Fibroblast of lung (primary cell): ENCODE results near the gene APBB2. TPM values are rescaled to one million over a fixed set of nuclear protein-coding genes. Genes with fewer than 3 reads are reported as not detected.

Experiments used
- DNase-seq, 2 donors: peaks; one replicate each; pipeline versions ENCODE4 v3.0.0 to v3.0.0-alpha.2; 2010; ENCODE audit warnings: low read depth in 2 of 2
- H2AFZ ChIP-seq: 2 replicates; pipeline ENCODE4 v1.5.1; 2012; ENCODE audit warnings: low read length, control low read depth, inconsistent platforms
- H3K27ac ChIP-seq: 2 replicates; pipeline ENCODE4 v1.5.1; 2011; ENCODE audit warnings: low read length, control low read depth; ENCODE audit not compliant: insufficient read depth
- H3K27me3 ChIP-seq: 2 replicates; pipeline ENCODE4 v1.5.1; 2011; ENCODE audit warnings: mild to moderate bottlenecking, low read length; ENCODE audit not compliant: control insufficient read depth, insufficient read depth
- H3K36me3 ChIP-seq: 2 replicates; pipeline ENCODE4 v1.5.1; 2011; ENCODE audit warnings: low read length; ENCODE audit not compliant: control insufficient read depth, insufficient read depth
- H3K4me1 ChIP-seq: 2 replicates; pipeline ENCODE4 v1.5.1; 2011; ENCODE audit warnings: low read length; ENCODE audit not compliant: control insufficient read depth, insufficient read depth; ENCODE audit errors: extremely low read depth
- H3K4me2 ChIP-seq: 2 replicates; pipeline ENCODE4 v1.5.1; 2011; ENCODE audit warnings: low read length, control low read depth; ENCODE audit not compliant: insufficient read depth; ENCODE audit errors: extremely low read depth
- H3K4me3 ChIP-seq, 4 experiments: fragments of 200-600 bp in 1 of 4; sonication (generic) in 1 of 4; replicated peaks in 1 of 4; 2 replicates each; pipeline ENCODE4 v1.5.1; 2011 to 2016; ENCODE audit warnings: low read length in 4 of 4, low read depth in 3 of 4, mild to moderate bottlenecking in 3 of 4, control low read depth in 2 of 4, inconsistent platforms in 1 of 4, mixed read lengths in 1 of 4; ENCODE audit not compliant: insufficient read depth in 1 of 4; ENCODE audit errors: control extremely low read depth in 1 of 4
- H3K79me2 ChIP-seq: 2 replicates; pipeline ENCODE4 v1.5.1; 2012; ENCODE audit warnings: mild to moderate bottlenecking, low read length, inconsistent platforms; ENCODE audit not compliant: control insufficient read depth, insufficient read depth
- H3K9ac ChIP-seq: 2 replicates; pipeline ENCODE4 v1.5.1; 2011; ENCODE audit warnings: mild to moderate bottlenecking, low read length, control low read depth; ENCODE audit not compliant: insufficient read depth
- H3K9me3 ChIP-seq: 2 replicates; pipeline ENCODE4 v1.5.1; 2012; ENCODE audit warnings: low read depth, low read length; ENCODE audit not compliant: control insufficient read depth, insufficient read depth
- H4K20me1 ChIP-seq: 2 replicates; pipeline ENCODE4 v1.5.1; 2011; ENCODE audit warnings: low read length; ENCODE audit not compliant: control insufficient read depth, insufficient read depth; ENCODE audit errors: extremely low read depth
- EZH2 ChIP-seq: IDR thresholded peaks from 2 replicates; pipeline ENCODE4 v1.5.1; 2012; ENCODE audit warnings: low read length, control low read depth, mild to moderate bottlenecking; ENCODE audit errors: missing control alignments
- polyA plus RNA-seq, 2 donors: library from polyadenylated mRNA; depleted of rRNA in 1 of 2; stranded (reverse) in 1 of 2; unstranded in 1 of 2; fragments of >200 nt; gene quantifications; 2 replicates each; pipeline ENCODE4 v1.2.1, GENCODE V29; 2011 to 2012; ENCODE audit warnings: missing spikeins in 1 of 2
- total RNA-seq: library from RNA; depleted of rRNA; stranded (reverse); fragments of >200 nt; gene quantifications from 2 replicates; pipeline ENCODE4 v1.2.1, GENCODE V29; 2014
- TF ChIP-seq, protein P1 (sequence below), 2 donors: IDR thresholded peaks in 1 of 2; conservative IDR thresholded peaks in 1 of 2; 1 replicate in 1 of 2; 2 replicates in 1 of 2; pipeline ENCODE4 v1.5.1; 2011 to 2012; ENCODE audit warnings: low read length in 2 of 2, control low read depth in 1 of 2, inconsistent platforms in 1 of 2, low read depth in 1 of 2, mild to moderate bottlenecking in 1 of 2

Gene APBB2
- total and polyA plus RNA-seq, 2 donors (not counting 1 experiment from before 2014, with no cell fraction given) = 25.1 to 29.8 TPM

DNA sequence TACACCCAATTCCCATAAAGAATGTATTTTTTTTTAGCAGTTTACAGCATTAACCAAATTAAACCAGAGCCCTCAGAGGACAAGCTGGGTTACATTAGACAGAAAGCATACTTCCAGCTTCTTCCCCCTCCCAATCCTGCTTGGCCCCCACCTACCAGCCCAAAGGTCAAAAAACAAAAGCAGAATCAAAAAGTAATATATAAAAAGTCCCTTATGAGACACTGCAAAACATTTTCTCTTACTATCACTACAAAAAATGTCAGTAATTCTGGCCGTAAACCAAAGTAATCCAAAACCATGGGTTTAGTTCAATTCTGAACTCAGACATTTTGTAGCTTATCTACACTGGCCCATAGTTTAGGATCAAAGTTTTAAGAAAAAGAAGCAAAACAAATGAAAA lies 38.0 kb downstream of the APBB2 start:
- H3K36me3 ChIP-seq = no peaks in the 10 kb centered on the region
- no peaks in the 10 kb centered on the region for H3K27me3 ChIP-seq
- peak overlapping the region; percentile 73 for H3K4me2 ChIP-seq
- H3K79me2 ChIP-seq = peaks cover 19% of the 10 kb centered on the region
- DNase-seq = peak; percentile 71 to 84
- no peaks in the 10 kb centered on the region for H3K9me3 ChIP-seq
- H3K4me1 ChIP-seq = peaks cover 24% of the 10 kb centered on the region
- no peak overlapping the region for H2AFZ ChIP-seq
- no peaks in the 10 kb centered on the region for H4K20me1 ChIP-seq
- no peak for TF ChIP-seq EZH2
- TF ChIP-seq, protein P1, sequence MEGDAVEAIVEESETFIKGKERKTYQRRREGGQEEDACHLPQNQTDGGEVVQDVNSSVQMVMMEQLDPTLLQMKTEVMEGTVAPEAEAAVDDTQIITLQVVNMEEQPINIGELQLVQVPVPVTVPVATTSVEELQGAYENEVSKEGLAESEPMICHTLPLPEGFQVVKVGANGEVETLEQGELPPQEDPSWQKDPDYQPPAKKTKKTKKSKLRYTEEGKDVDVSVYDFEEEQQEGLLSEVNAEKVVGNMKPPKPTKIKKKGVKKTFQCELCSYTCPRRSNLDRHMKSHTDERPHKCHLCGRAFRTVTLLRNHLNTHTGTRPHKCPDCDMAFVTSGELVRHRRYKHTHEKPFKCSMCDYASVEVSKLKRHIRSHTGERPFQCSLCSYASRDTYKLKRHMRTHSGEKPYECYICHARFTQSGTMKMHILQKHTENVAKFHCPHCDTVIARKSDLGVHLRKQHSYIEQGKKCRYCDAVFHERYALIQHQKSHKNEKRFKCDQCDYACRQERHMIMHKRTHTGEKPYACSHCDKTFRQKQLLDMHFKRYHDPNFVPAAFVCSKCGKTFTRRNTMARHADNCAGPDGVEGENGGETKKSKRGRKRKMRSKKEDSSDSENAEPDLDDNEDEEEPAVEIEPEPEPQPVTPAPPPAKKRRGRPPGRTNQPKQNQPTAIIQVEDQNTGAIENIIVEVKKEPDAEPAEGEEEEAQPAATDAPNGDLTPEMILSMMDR (conservative IDR thresholded peaks at IDR 0.05 in 1 of 2, IDR thresholded peaks at IDR 0.05 in 1 of 2; ENCODE audit: low read depth in 1 of 2, low read length in 2 of 2) = no peak
- no peak overlapping the region for H3K4me3 ChIP-seq
- H3K9ac ChIP-seq = no peak overlapping the region
- H3K27ac ChIP-seq = peak overlapping the region; percentile 35

DNA sequence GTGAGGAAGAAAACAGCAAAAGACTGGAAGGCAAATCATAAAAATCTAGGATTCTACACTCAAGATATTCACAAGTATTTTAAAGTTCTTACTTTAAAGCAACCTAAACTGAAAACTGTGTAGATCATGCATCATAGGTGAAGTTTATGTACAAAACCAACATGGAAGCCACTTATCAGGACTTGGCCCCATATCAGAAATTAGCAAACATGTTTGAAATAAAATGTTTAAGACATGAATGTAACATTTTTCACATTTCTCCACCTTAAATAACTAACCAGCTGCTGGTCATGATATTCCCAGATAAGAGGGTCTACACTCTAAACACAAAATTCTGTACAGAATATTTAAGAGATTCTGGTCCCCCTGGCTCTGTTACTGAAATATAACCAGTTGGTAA lies 38.5 kb downstream of the APBB2 start:
- Histone ChIP-seq H3K79me2 (peaks cover 19% of the 10 kb centered on the region), H3K9ac (no peak overlapping the region), H3K4me1 (peaks cover 24% of the 10 kb centered on the region), H3K4me2 (peak overlapping the region; percentile 73), H3K27me3 (no peaks in the 10 kb centered on the region), H3K27ac (peak overlapping the region; percentile 35), H3K4me3 (no peak overlapping the region), H3K9me3 (no peaks in the 10 kb centered on the region), H4K20me1 (no peaks in the 10 kb centered on the region), H2AFZ (no peak overlapping the region), H3K36me3 (no peaks in the 10 kb centered on the region)
- peak in 1 of 2 donors; percentile 54 for DNase-seq
- TF ChIP-seq, protein P1 (conservative IDR thresholded peaks at IDR 0.05 in 1 of 2, IDR thresholded peaks at IDR 0.05 in 1 of 2; ENCODE audit: low read depth in 1 of 2, low read length in 2 of 2) = no peak
- no peak for TF ChIP-seq EZH2

DNA sequence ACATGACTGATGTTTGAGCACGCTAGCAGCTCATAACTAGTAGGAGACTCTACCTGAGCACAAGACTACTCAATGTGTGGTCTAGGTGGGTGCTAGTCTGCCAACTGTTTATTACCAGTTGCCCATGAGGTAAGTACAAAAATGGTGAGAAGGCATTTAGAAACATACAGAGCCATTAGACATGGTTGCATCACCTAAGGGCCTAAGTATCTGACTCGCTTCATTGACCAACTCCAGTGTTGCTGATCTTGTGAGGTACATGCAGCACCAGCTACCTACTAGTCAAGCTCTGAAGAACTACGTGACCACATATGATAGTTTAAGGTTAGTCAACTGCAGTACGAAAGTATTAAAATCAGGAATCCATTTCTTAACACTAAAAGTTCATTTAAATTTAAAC lies 39.9 kb downstream of the APBB2 start:
- H2AFZ ChIP-seq = no peak overlapping the region
- no peak overlapping the region for H3K4me2 ChIP-seq
- TF ChIP-seq EZH2 = no peak
- TF ChIP-seq, protein P1 (conservative IDR thresholded peaks at IDR 0.05 in 1 of 2, IDR thresholded peaks at IDR 0.05 in 1 of 2; ENCODE audit: low read depth in 1 of 2, low read length in 2 of 2) = no peak
- H3K9ac ChIP-seq = no peak overlapping the region
- no peak overlapping the region for H3K4me3 ChIP-seq
- no peaks in the 10 kb centered on the region for H3K9me3 ChIP-seq
- peaks cover 18% of the 10 kb centered on the region for H3K4me1 ChIP-seq
- H3K79me2 ChIP-seq = peaks cover 13% of the 10 kb centered on the region
- no peaks in the 10 kb centered on the region for H3K27me3 ChIP-seq
- DNase-seq = peak; percentile 24 to 42
- no peaks in the 10 kb centered on the region for H4K20me1 ChIP-seq
- H3K36me3 ChIP-seq = no peaks in the 10 kb centered on the region
- H3K27ac ChIP-seq = no peak overlapping the region
